Smooth muscle cell of the brain vasculature (primary cell): ENCODE measurements around the gene ACTL10.
"Not testable (repeated sequence)": the region's sequence is repeated elsewhere in the genome, so short reads cannot be mapped to it uniquely, and the experiment has no call there.

Experiments
- DNase-seq: peaks from one replicate; pipeline ENCODE4 v3.0.0-alpha.2; 2012; ENCODE audit warnings: low read depth, low spot score

The ACTL10 gene

DNA sequence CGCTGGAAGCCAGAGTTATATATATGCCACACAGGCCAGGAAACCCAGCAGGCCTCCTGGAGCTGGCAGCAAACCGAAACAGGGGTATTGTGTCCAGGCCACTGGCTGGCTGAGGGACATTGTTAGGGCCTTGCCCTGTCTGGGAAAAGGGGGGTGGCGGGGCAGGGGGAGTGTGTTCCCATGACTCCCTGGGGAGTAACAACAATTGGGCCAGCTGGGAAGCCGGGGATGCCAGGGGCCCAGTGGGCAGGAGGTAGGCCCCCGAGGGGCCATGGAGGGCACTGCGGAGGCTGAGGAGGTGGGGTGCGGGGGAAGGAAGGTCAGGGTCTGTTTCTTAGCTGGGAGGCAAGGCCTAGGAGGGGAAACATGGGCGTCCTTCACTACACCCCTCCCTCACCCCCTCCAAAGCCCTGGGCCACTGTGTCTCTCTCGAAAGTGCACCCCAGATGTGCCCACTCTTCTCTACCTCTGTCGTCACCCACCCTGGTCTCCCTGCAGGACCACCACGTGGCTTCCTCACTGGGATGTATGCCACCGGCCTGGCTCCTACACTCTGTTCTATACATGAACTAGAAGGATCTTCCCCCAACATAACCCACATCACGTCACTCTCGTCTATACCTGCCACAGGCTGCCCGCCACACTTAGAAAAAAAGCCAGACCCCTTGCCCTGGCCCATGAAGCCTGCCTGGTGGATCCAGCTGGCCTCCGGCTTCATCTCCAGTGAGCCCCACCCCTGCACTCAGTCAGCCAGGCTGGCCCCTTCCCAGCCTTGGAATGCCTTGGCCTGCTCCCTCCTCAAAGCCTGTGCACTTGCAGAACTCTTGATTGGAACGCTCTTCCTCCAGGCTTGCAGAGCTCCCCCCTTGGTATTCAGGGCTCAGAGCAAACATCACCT lies 27.2 kb downstream of the ACTL10 start:
- no peak for DNase-seq

DNA sequence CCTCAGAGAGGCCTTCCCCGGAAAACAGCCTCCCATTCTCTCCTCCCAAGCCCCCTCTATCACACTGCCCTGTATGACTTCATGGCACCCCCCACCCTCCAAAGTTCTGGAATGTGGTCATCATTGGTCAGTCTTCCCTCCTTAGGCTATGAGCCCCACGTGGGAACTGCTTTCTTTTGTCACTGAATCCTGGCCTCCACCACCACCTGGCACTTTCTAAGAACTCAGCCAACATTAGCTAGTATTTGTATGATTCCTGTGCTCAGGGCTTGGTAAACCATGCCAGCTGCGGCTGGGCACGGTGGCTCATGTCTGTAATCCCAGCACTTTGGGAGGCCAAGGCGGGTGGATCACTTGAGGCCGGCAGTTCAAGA lies 27.9 kb downstream of the ACTL10 start:
- no peak for DNase-seq

GRCh38 chr20:33696448-33696847 lies 29.7 kb downstream of the ACTL10 start:
- no peak for DNase-seq

DNA sequence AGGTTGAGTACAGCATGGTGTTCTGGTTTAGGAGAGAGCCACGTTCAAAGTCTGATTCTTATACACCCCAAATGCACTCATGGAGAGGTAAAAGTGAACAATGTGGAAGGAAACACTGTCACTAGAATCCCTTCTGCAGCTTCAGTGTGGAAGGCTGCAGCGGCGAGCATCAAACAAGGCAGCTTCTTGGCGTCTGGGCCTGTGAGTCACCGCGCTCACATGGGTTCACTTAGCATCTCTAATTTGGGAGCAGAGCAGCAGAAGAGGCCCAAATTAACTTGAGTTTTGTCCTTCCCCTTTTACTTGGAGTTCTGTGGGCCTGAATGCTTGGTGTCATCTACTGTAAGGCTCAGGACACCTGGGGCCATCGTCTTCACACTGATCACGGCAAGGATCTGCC lies 30.4 kb downstream of the ACTL10 start:
- no peak for DNase-seq

GRCh38 chr20:33698966-33699365 lies 32.2 kb downstream of the ACTL10 start:
- DNase-seq = not testable (repeated sequence)

GRCh38 chr20:33700696-33701441 lies 34.1 kb downstream of the ACTL10 start:
- DNase-seq = not testable (repeated sequence)

DNA sequence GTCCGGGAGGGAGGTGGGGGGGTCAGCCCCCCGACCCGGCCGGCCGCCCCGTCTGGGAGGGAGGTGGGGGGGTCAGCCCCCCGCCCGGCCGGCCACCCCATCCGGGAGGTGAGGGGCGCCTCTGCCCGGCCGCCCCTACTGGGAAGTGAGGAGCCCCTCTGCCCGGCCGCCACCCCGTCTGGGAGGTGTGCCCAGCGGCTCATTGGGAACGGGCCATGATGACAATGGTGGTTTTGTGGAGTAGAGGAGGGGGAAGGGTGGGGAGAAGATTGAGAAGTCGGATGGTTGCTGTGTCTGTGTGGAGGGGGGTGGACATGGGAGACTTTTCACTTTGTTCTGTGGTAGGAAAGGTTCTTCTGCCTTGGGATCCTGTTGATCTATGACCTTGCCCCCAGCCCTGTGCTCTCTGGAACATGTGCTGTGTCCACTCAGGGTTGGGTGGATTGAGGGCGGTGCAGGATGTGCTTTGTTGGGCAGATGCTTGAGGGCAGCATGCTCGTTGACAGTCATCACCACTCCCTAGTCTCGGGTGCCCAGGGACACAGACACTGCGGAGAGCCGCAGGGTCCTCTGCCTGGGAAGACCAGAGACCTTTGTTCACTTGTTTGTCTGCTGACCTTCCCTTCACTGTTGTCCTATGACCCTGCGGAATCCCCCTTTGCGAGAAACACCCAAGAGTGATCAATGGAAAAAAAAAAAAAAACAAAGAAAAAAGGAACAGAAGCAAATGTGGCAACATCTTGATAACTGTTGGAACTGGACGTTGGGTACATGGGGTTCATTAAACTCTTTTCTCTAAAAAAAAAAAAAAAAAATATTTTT lies 35.1 kb downstream of the ACTL10 start:
- no peak for DNase-seq

DNA sequence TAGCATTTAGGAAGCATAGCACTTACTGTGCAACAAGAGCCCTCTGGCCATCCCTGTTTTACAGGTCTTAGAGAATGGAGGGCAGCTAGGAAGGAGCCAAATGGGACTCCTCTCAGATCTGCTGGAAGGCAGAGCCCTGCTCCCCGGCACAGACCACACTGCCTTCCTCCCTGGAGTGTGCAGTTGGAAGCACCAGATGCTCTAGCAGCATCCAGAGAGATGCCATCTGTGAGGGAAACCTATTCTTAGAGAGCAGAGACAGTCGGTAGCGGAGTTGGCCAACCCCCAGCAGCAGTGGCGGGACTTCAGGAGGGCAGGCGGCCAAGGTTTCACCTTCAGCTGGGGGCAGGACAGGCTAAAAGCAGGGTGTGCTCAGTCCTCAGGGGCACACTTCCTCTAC lies 36.1 kb downstream of the ACTL10 start:
- DNase-seq = no peak

DNA sequence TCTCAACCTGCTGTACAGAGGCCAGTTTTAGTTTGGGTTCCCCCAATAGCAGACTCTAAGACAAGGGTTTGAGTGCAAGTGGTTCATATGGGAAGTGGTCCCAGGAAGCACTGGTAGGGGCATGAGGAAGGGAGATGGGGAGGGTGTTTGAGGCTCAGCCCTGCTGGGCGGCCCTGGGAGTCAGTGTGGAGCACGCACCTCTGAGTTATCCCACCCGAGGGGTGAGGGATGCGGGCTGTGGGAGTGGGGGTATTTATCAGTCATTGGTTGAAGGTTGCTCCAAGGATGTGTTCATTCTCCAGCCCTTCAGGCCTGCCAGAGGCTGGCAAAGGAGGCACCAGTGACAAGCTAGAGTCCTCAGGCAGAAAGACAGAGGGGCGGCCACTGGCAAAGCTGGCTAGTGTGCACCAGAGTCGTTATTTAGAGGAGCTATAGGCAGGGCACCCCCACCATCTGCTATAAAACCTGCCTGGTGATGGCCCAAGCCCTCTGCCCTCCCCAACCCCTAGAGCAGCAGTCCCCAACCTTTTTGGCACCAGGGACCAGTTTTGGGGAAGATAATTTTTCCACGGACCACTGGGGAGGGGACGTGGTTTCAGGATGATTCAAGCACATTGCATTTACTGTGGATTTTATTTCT lies 36.9 kb downstream of the ACTL10 start:
- no peak for DNase-seq

DNA sequence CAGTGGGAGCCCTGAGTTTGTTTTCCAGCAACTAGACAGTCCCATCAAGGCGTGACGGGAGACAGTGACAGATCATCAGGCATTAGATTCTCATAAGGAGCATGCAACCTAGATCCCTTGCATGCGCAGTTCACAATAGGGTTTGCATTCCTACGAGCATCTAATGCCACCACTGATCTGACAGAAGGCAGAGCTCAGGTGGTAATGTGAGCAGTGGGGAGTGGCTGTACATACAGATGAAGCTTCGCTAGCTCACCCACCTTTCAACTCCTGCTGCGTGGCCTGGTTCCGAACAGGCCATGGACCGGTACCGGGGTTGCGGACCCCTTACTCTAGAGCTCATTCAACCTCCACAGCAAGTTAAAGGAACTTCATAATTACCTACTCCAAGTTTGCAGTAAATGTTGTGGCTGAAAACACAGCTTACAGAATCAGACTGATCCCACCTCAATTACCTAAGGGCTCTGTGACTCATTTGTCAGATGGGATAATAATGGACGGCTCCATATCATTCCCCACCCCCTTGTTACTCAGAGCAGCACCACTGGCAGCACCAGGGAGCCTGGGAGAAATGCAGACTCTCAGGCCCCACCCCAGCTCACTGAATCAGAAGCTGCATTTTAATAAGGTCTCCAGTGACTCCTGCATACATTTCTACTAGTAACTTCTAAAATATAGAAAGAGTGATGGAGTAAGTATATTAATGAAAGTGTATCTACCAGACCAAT lies 37.6 kb downstream of the ACTL10 start:
- no peak for DNase-seq

GRCh38 chr20:33707668-33708067 lies 40.9 kb downstream of the ACTL10 start:
- no peak for DNase-seq

- no peak for DNase-seq
Observed at GRCh38 chr20:33709398-33709797, 42.7 kb downstream of the ACTL10 start.

DNA sequence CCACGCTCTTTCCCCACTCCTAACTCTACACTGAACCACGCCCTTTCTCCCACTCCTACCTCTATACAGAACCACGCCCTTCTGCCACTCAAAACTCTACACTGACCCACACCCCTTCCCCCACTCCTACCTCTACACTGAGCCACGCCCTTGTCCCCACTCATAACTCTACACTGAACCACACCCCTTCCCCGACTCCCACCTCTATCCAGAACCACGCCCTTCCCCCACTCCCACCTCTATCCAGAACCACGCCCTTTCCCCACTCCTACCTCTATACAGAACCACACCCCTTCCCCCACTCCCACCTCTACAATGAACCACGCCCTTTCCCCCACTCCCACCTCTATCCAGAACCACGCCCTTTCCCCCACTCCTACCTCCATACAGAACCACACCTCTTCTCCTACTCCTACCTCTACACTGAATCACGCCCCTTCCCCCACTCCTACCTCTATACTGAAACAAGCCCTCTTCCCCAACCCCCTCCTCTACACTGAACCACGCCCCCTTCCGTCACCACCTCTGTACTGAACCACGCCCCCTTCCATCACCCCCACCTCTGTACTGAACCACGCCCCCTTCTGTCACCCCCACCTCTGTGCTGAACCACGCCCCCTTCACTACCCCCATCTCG lies 43.3 kb downstream of the ACTL10 start:
- no peak for DNase-seq

DNA sequence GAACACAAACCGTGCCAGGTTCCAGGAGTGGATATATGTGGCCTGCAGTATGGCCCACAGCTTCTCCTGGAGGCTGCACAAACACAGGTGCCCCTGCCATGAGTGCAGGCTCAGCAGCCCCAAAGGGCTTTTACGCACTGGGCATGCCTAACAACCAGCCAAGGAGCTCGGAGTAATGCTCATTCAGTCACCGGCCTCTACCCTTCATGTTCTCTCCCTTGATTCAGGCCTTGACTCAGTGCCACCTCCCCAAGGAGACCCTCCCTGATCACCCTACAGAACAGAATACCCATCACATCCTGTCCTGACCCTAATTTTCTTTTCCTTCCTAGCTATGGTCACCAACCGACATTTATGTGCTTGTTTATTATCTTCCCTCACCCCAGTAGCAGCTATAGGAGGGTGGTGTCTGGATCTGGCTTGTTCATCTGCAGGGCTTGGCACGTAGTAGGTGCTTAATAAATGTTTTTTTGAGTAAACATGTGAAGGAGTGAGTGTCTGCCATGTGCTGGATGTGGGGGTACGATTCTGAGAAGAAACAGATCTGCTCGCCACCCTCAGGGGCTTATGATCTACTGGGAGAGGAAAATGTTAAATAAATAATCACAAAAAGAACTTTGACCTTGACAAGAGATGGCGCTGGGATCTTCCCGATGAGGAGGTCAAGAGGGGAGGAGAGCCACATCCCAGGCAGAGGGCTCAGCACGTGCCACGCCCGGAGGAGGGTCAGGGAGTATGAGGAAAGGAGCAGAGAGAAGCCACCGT lies 44.1 kb downstream of the ACTL10 start:
- no peak for DNase-seq

DNA sequence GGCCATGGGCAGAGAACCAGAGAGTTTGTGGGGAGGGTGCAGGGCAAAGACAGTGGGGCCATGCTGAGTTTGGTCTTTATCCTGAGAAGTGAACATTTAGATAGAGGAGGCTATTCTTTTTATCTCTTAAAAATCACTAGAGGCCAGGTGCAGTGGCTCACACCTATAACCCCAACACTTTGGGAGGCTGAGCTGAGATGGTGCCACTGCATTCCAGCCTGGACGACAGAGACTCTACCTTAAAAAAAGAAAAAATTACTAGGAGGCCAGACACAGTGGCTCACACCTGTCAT lies 44.6 kb downstream of the ACTL10 start:
- DNase-seq = no peak

GRCh38 chr20:33713865-33714367 lies 47.2 kb downstream of the ACTL10 start:
- DNase-seq = no peak

DNA sequence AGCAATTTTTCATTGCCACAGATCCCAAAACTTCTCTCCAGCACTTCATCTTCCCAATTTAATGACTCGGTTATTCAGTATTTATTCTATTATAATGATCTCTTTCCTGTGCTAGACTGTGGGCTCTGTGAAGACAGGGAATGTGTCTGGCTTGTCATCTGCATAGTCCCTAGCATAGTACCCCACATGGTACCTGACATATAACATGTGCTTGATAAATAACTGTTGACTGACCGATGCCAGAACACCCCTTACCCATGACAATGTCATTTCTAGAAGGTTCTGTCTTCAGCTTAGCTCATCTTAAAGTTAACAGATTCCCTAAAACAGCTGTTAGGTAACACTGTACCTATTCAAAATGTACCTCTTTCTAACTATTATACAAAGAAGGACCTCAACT lies 49.8 kb downstream of the ACTL10 start:
- no peak for DNase-seq
